ENCODE measurements around the gene PLP1. TPM values are rescaled to one million over a fixed set of nuclear protein-coding genes. Genes with fewer than 3 reads are reported as not detected.

Gene PLP1
- total and polyA plus RNA-seq, 2 donors (not counting 3 experiments of a cell fraction or from before 2014, with no cell fraction given), result not detected

DNA sequence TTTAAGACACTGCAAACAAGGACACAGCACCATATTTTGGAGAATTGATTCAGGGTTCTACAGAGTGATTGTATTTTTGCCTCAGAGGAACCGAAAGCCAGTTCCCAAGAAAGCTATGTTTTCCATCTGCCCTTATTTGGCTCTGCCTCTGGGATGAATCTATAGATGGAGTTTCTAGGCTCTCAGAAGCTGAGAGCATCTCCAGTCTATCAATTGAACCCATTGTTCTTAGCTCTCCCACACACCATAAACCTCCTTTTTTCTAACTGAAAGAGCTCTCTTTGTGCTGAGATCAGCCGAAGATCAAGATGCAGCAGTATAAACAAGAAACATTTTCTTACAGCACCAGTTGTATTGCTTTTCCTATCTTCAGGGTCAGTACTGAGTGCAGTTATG, 16.9 kb downstream of the PLP1 start:
- ChIA-PET POLR2A (no interaction called here), CTCF (interaction anchor here (0.7 to 2.0 kb wide), 2 partner anchors 10 to 40 kb away, joined by 3 to 8 read pairs; no protein-coding TSS in a partner anchor)
- BruUV-seq (replicated peaks), result no TSS peak
- H3K27ac ChIP-seq (ENCODE audit: insufficient read depth, low read depth, low read length), result no peak overlapping the region
- H3K4me3 ChIP-seq (replicated peaks in 1 of 3; ENCODE audit: insufficient read depth in 1 of 3, low read depth in 1 of 3, low read length in 3 of 3), result no peak overlapping the region
- H3K9me1 ChIP-seq (replicated peaks; ENCODE audit: control insufficient read depth, extremely low read depth, insufficient read depth, low read length), result no peaks in the 10 kb centered on the region
- H2AFZ ChIP-seq (ENCODE audit: low read depth, low read length), result no peak overlapping the region
- dilution Hi-C loops (cut with MboI; ENCODE audit: extremely low pct_ligation_motif_present, low sequenced_read_pairs) (no loop called here), intact Hi-C loops (cut with micrococcal nuclease) (no loop called here)
- H3K4me2 ChIP-seq (ENCODE audit: insufficient read depth, low read length), result no peak overlapping the region
- no peaks in the 10 kb centered on the region for H4K20me1 ChIP-seq (replicated peaks; ENCODE audit: control insufficient read depth, extremely low read depth, insufficient read depth, low read length)
- no peaks in the 10 kb centered on the region for H3K9me3 ChIP-seq (replicated peaks; ENCODE audit: control insufficient read depth, insufficient read depth, low read length)
- no peak overlapping the region for H3K9ac ChIP-seq (replicated peaks; ENCODE audit: extremely low read depth, insufficient read depth, low read length)
- no peak for FAIRE-seq
- TF ChIP-seq, protein P1, sequence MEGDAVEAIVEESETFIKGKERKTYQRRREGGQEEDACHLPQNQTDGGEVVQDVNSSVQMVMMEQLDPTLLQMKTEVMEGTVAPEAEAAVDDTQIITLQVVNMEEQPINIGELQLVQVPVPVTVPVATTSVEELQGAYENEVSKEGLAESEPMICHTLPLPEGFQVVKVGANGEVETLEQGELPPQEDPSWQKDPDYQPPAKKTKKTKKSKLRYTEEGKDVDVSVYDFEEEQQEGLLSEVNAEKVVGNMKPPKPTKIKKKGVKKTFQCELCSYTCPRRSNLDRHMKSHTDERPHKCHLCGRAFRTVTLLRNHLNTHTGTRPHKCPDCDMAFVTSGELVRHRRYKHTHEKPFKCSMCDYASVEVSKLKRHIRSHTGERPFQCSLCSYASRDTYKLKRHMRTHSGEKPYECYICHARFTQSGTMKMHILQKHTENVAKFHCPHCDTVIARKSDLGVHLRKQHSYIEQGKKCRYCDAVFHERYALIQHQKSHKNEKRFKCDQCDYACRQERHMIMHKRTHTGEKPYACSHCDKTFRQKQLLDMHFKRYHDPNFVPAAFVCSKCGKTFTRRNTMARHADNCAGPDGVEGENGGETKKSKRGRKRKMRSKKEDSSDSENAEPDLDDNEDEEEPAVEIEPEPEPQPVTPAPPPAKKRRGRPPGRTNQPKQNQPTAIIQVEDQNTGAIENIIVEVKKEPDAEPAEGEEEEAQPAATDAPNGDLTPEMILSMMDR (IDR thresholded peaks at IDR 0.05; ENCODE audit: extremely low read depth in 1 of 2, insufficient read depth in 1 of 2, low read depth in 1 of 2, low read length in 2 of 2), result no peak
- TF ChIP-seq MAX (IDR thresholded peaks at IDR 0.05; ENCODE audit: insufficient read depth, insufficient read length) (no peak), FOS (IDR thresholded peaks at IDR 0.05; ENCODE audit: borderline replicate concordance, insufficient read depth, low read length) (no peak), JUN (IDR thresholded peaks at IDR 0.05; ENCODE audit: borderline replicate concordance, insufficient read depth, insufficient read length, low read depth) (no peak), POLR2A (IDR thresholded peaks at IDR 0.05; ENCODE audit: low read depth, low read length) (no peak), GATA2 (IDR thresholded peaks at IDR 0.05; ENCODE audit: insufficient read depth, insufficient read length, low read depth, low read length) (no peak), EZH2 (IDR thresholded peaks at IDR 0.05; ENCODE audit: borderline replicate concordance, low read depth, low read length, severe bottlenecking) (no peak), POLR2AphosphoS5 (IDR thresholded peaks at IDR 0.05; ENCODE audit: insufficient read depth, low read depth, low read length) (no peak), MYC (IDR thresholded peaks at IDR 0.05; ENCODE audit: low read depth, low read length) (no peak)
- DNase-seq (ENCODE audit: low read depth, low spot score), result no peak
- H3K27me3 ChIP-seq (ENCODE audit: control insufficient read depth in 2 of 2, insufficient read depth in 2 of 2, low read length in 2 of 2), result no peaks in the 10 kb centered on the region
- no peaks in the 10 kb centered on the region for H3K4me1 ChIP-seq (ENCODE audit: control insufficient read depth, extremely low read depth, insufficient read depth, low read length)
- no peaks in the 10 kb centered on the region for H3K36me3 ChIP-seq (ENCODE audit: control insufficient read depth in 2 of 2, extremely low read depth in 1 of 2, insufficient read depth in 2 of 2, low read length in 2 of 2)
- H3K79me2 ChIP-seq (ENCODE audit: control insufficient read depth, insufficient read depth, low read length), result no peaks in the 10 kb centered on the region

All from endothelial cell of umbilical vein (primary cell).